HCT116 (cell line): ENCODE data around the gene HPRT1. TPM values are rescaled to one million over a fixed set of nuclear protein-coding genes. Genes with fewer than 3 reads are reported as not detected.
"Not testable (repeated sequence)": the region's sequence is repeated elsewhere in the genome, so short reads cannot be mapped to it uniquely, and the experiment has no call there.

Source experiments
- ATAC-seq: fragments of 200-7000 bp; cut with Tn5 transposase; 2 replicates; pipeline ENCODE4 v1.9.1; 2020; ENCODE audit warnings: mild to moderate bottlenecking, moderate library complexity
- BruUV-seq: library from RNA; stranded (reverse); fragments of 400-500 nt; replicated peaks from 2 replicates; lab custom pipeline; 2021; lab: Mats Ljungman, UMichigan
- CTCF ChIA-PET: fragments of 300-600 bp; sonication (Branson Sonifier 250); formaldehyde crosslinking; loops from one replicate; lab custom pipeline; 2021; ENCODE audit warnings: antibody characterized with exemption; lab: Charles Lee
- POLR2A ChIA-PET: fragments of 300-600, 350-600 bp; sonication (Branson Sonifier 250); formaldehyde crosslinking; loops from one replicate; lab custom pipeline; 2021; ENCODE audit warnings: antibody characterized with exemption; lab: Charles Lee
- RAD21 ChIA-PET, 2 experiments: fragments of 300-600 bp; sonication (Branson Sonifier 250); formaldehyde crosslinking; loops; one replicate each; lab custom pipeline; 2023; ENCODE audit warnings: low total read pairs in 2 of 2; ENCODE audit not compliant: uncharacterized antibody in 2 of 2, unreplicated experiment in 2 of 2, low non-redundant PET in 1 of 2; lab: Charles Lee
- DNase-seq: peaks from one replicate; pipeline ENCODE4 v3.0.0-alpha.2; 2010; ENCODE audit warnings: low read depth, low spot score
- H2AFZ ChIP-seq: fragments of 200-600 bp; shearing (Covaris generic), sonication (generic); 2 replicates; pipeline ENCODE4 v1.6.1; 2017; ENCODE audit warnings: low read depth, mixed run types, mixed read lengths, antibody characterized with exemption, low read length; ENCODE audit not compliant: poor library complexity, severe bottlenecking
- H3K27ac ChIP-seq: 2 replicates; pipeline ENCODE4 v1.5.1; 2012; ENCODE audit warnings: low read depth, low read length
- H3K27me3 ChIP-seq: fragments of 200-600 bp; sonication (generic); 2 replicates; pipeline ENCODE4 v1.6.1; 2016; ENCODE audit warnings: mixed run types, low read length, mixed read lengths; ENCODE audit not compliant: insufficient read depth
- H3K36me3 ChIP-seq, 2 experiments: fragments of 200-500 bp in 1 of 2; fragments of 200-600 bp in 1 of 2; sonication (Bioruptor generic) in 1 of 2; sonication (generic) in 1 of 2; 2 replicates each; pipeline versions ENCODE4 v1.5.1 to v1.6.1; 2014 to 2016; ENCODE audit warnings: low read length in 2 of 2, inconsistent platforms in 1 of 2, mixed read lengths in 1 of 2, mixed run types in 1 of 2; ENCODE audit not compliant: insufficient read depth in 2 of 2, control insufficient read depth in 1 of 2
- H3K4me1 ChIP-seq, 2 experiments: fragments of 200-600 bp in 1 of 2; sonication (generic) in 1 of 2; 2 replicates each; pipeline versions ENCODE4 v1.5.1 to v1.6.1; 2012 to 2017; ENCODE audit warnings: low read length in 2 of 2, inconsistent platforms in 1 of 2, mild to moderate bottlenecking in 1 of 2, mixed read lengths in 1 of 2, mixed run types in 1 of 2, moderate library complexity in 1 of 2; ENCODE audit not compliant: insufficient read depth in 2 of 2, control insufficient read depth in 1 of 2
- H3K4me2 ChIP-seq: fragments of 200-600 bp; sonication (generic); 2 replicates; pipeline ENCODE4 v1.6.1; 2017; ENCODE audit warnings: mixed run types, low read length, mixed read lengths
- H3K4me3 ChIP-seq, 2 experiments: fragments of 200-600 bp in 1 of 2; sonication (generic) in 1 of 2; replicated peaks in 1 of 2; 2 replicates each; pipeline ENCODE4 v1.5.1; 2011 to 2016; ENCODE audit warnings: low read length in 2 of 2, control low read depth in 1 of 2, low read depth in 1 of 2, mild to moderate bottlenecking in 1 of 2, mixed read lengths in 1 of 2, mixed run types in 1 of 2
- H3K79me2 ChIP-seq: fragments of 200-600 bp; sonication (generic); 2 replicates; pipeline ENCODE4 v1.6.1; 2017; ENCODE audit warnings: mild to moderate bottlenecking, mixed run types, low read length, moderate library complexity, mixed read lengths; ENCODE audit not compliant: insufficient read depth
- H3K9ac ChIP-seq: fragments of 200-600 bp; sonication (generic); 2 replicates; pipeline ENCODE4 v1.6.1; 2016; ENCODE audit warnings: low read length, mixed read lengths
- H3K9me2 ChIP-seq: fragments of 200-600 bp; sonication (generic), shearing (Covaris generic); 2 replicates; pipeline ENCODE4 v1.6.1; 2017; ENCODE audit warnings: mixed run types, mild to moderate bottlenecking, moderate library complexity; ENCODE audit not compliant: insufficient read depth
- H3K9me3 ChIP-seq, 2 experiments: fragments of 200-500 bp in 1 of 2; fragments of 200-600 bp in 1 of 2; sonication (Bioruptor generic) in 1 of 2; sonication (generic) in 1 of 2; 2 replicates each; pipeline ENCODE4 v1.6.1; 2014 to 2017; ENCODE audit warnings: low read length in 2 of 2, mixed read lengths in 2 of 2, inconsistent platforms in 1 of 2, low read depth in 1 of 2, mild to moderate bottlenecking in 1 of 2, mixed run types in 1 of 2, moderate library complexity in 1 of 2; ENCODE audit not compliant: control insufficient read depth in 1 of 2, insufficient read depth in 1 of 2
- H4K20me1 ChIP-seq: fragments of 200-600 bp; sonication (generic), shearing (Covaris generic); 2 replicates; pipeline ENCODE4 v1.6.1; 2017; ENCODE audit warnings: mixed run types, mild to moderate bottlenecking, moderate library complexity; ENCODE audit not compliant: insufficient read depth
- ATF3 ChIP-seq: IDR thresholded peaks from 2 replicates; pipeline ENCODE4 v1.6.1; 2012
- CEBPB ChIP-seq: IDR thresholded peaks from 2 replicates; pipeline ENCODE4 v1.6.1; 2012; ENCODE audit warnings: low read depth
- ELF1 ChIP-seq: IDR thresholded peaks from 2 replicates; pipeline ENCODE4 v1.6.1; 2012; ENCODE audit warnings: low read depth, borderline replicate concordance
- EZH2phosphoT487 ChIP-seq: fragments of 200-600 bp; IDR thresholded peaks from 2 replicates; pipeline ENCODE4 v1.6.1; 2018; ENCODE audit warnings: antibody characterized with exemption, borderline replicate concordance
- MAX ChIP-seq: IDR thresholded peaks from 2 replicates; pipeline ENCODE4 v1.6.1; 2012
- POLR2A ChIP-seq: IDR thresholded peaks from 2 replicates; pipeline ENCODE4 v1.7.0; 2011; ENCODE audit warnings: borderline replicate concordance; ENCODE audit not compliant: insufficient read depth, insufficient read length; ENCODE audit errors: extremely low read depth
- RAD21 ChIP-seq: IDR thresholded peaks from 2 replicates; pipeline ENCODE4 v1.6.1; 2012; ENCODE audit warnings: low read depth, mild to moderate bottlenecking
- REST ChIP-seq: IDR thresholded peaks from 2 replicates; pipeline ENCODE4 v1.6.1; 2012; ENCODE audit warnings: low read depth
- SP1 ChIP-seq: IDR thresholded peaks from 2 replicates; pipeline ENCODE4 v1.6.1; 2012; ENCODE audit warnings: low read depth
- SRF ChIP-seq: IDR thresholded peaks from 2 replicates; pipeline ENCODE4 v1.6.1; 2012; ENCODE audit warnings: low read depth
- TCF7L2 ChIP-seq: IDR thresholded peaks from 2 replicates; pipeline ENCODE4 v1.7.0; 2011; ENCODE audit warnings: borderline replicate concordance, inconsistent platforms; ENCODE audit not compliant: insufficient read depth, insufficient read length; ENCODE audit errors: extremely low read depth
- ZNF274 ChIP-seq: fragments of 200-500 bp; sonication (Bioruptor generic); IDR thresholded peaks from 2 replicates; pipeline ENCODE4 v1.6.1; 2014; ENCODE audit warnings: mild to moderate bottlenecking, low read depth, low read length, inconsistent platforms
- intact Hi-C: fragments of 100-400 bp; cut with micrococcal nuclease; formaldehyde crosslinking; loops from 2 replicates; pipeline ENCODE4 v1.10.0; 2022
- total RNA-seq: library from RNA; stranded (reverse); gene quantifications from one replicate; pipeline ENCODE4 v1.2.1, GENCODE V29; 2021; ENCODE audit not compliant: unreplicated experiment

Gene HPRT1
- total RNA-seq, 1 experiment from 2014 or later, result 57.8 TPM

- intact Hi-C loops, result no loop called here
- H3K79me2 ChIP-seq, result peaks cover 68% of the 10 kb centered on the region
- H3K9me2 ChIP-seq, result no peaks in the 10 kb centered on the region
- H3K27me3 ChIP-seq, result no peaks in the 10 kb centered on the region
- TF ChIP-seq TCF7L2 (no peak), ATF3 (no peak), POLR2A (no peak), ELF1 (no peak), MAX (no peak), RAD21 (no peak), REST (no peak), SRF (no peak), SP1 (no peak), ZNF274 (no peak), CEBPB (no peak), EZH2phosphoT487 (no peak)
- ChIA-PET POLR2A (no interaction called here), CTCF (interaction anchor here (1.6 kb wide), 1 partner anchor 670 kb away, joined by 3 read pairs; no protein-coding TSS in a partner anchor), RAD21 (no interaction called here)
- no peak overlapping the region for H2AFZ ChIP-seq
- no peak for ATAC-seq
- no peak overlapping the region for H3K27ac ChIP-seq
- H3K9me3 ChIP-seq, result no peaks in the 10 kb centered on the region
- H3K4me3 ChIP-seq, result no peak overlapping the region
- no TSS peak for BruUV-seq
- H3K36me3 ChIP-seq, result no peaks in the 10 kb centered on the region
- no peak overlapping the region for H3K9ac ChIP-seq
- H3K4me1 ChIP-seq, result peaks cover 0 to 11% of the 10 kb centered on the region in 2 experiments; a peak in 2 of 4 replicates
- no peak overlapping the region for H3K4me2 ChIP-seq
- no peak for DNase-seq
- no peaks in the 10 kb centered on the region; the same call in 1 of the 2 replicates for H4K20me1 ChIP-seq
Measured at GRCh38 chrX:134462927-134463326, 3.0 kb downstream of the HPRT1 start.

GRCh38 chrX:134464453-134464852 lies 4.5 kb downstream of the HPRT1 start:
- H2AFZ ChIP-seq, H3K27ac ChIP-seq, CTCF ChIA-PET, H3K4me2 ChIP-seq, H3K9me3 ChIP-seq, H3K36me3 ChIP-seq, DNase-seq, BruUV-seq, H3K9ac ChIP-seq, H3K9me2 ChIP-seq, H4K20me1 ChIP-seq, H3K27me3 ChIP-seq, RAD21 ChIA-PET, intact Hi-C loops, H3K4me3 ChIP-seq, POLR2A ChIA-PET, ATAC-seq: not testable (repeated sequence)
- peaks cover 75% of the 10 kb centered on the region for H3K79me2 ChIP-seq
- H3K4me1 ChIP-seq, result peaks cover 0 to 10% of the 10 kb centered on the region in 2 experiments; a peak in 2 of 4 replicates
